Subcutaneous adipose tissue (tissue), 4 donors: ENCODE results near the gene ITPRID1. TPM values are rescaled to one million over a fixed set of nuclear protein-coding genes. Genes with fewer than 3 reads are reported as not detected.

Source experiments
- total RNA-seq, 4 donors: library from RNA; depleted of rRNA; stranded (reverse); fragments of >200 nt; gene quantifications; one replicate each; pipeline ENCODE4 v1.1.0, GENCODE V29; 2016
- TF ChIP-seq, protein P1 (sequence below): fragments of 450-650 bp; IDR thresholded peaks from one replicate; pipeline ENCODE4 v1.5.1; 2016; ENCODE audit warnings: low read depth, mild to moderate bottlenecking, control low read depth, antibody characterized with exemption, moderate library complexity

The ITPRID1 gene
- total RNA-seq, 4 donors from 2014 or later, result not detected

DNA sequence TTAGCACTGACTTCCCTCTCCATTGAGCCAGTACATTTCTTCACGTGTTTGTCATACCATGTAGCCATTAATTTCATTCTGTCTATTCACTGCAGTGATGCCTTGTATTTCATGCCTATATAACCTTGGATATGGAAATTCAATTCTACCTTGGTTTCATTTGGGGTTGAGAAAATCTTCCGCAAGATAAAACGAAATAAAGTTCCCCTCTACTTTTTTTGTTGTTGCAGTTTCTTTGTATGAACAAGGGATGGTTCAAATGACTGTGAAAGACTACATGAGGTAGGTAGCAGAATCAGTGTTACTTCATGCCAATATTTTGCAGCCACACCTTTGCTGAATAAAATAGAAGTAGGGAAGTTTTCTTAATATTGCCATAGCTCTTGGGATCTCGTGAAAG, 55.6 kb downstream of the ITPRID1 start:
- TF ChIP-seq, protein P1, sequence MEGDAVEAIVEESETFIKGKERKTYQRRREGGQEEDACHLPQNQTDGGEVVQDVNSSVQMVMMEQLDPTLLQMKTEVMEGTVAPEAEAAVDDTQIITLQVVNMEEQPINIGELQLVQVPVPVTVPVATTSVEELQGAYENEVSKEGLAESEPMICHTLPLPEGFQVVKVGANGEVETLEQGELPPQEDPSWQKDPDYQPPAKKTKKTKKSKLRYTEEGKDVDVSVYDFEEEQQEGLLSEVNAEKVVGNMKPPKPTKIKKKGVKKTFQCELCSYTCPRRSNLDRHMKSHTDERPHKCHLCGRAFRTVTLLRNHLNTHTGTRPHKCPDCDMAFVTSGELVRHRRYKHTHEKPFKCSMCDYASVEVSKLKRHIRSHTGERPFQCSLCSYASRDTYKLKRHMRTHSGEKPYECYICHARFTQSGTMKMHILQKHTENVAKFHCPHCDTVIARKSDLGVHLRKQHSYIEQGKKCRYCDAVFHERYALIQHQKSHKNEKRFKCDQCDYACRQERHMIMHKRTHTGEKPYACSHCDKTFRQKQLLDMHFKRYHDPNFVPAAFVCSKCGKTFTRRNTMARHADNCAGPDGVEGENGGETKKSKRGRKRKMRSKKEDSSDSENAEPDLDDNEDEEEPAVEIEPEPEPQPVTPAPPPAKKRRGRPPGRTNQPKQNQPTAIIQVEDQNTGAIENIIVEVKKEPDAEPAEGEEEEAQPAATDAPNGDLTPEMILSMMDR, result no peak

DNA sequence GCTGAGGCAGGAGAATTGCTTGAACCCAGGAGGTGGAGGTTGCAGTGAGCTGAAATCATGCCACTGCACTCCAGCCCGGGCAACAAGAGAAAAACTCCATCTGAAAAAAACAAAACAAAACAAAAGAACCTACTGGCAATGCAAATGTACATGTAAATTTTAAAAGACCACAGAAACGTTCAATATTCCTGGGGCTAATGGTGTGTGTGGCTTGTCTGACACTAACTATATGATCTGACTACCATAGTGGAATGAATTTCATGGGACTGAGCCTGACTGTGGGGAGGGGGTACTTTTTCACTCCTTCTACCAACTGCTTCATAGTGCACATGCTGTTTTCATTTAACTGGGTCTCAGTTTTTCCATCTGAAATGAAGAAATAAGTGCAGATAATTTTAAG, 69.6 kb downstream of the ITPRID1 start:
- TF ChIP-seq, protein P1, result no peak

DNA sequence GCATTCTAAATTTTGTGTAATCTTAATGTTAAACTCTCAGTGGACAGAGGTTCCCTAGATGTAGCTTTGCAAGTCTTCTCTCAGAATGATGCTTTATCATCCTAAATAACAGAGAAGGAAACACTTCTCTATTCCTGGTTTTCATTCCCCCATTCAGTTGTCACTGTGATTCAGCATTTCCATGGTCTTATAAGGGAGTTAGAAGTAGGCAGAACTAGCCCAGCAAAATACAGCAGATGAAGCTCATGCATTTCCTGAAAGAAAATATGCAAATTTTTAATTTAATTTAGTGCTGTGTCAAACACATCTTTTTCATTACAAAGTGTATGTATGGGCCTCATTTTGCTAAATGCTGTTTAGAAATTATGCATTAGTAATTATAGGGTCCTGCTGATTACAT, 70.1 kb downstream of the ITPRID1 start:
- TF ChIP-seq, protein P1, result no peak

DNA sequence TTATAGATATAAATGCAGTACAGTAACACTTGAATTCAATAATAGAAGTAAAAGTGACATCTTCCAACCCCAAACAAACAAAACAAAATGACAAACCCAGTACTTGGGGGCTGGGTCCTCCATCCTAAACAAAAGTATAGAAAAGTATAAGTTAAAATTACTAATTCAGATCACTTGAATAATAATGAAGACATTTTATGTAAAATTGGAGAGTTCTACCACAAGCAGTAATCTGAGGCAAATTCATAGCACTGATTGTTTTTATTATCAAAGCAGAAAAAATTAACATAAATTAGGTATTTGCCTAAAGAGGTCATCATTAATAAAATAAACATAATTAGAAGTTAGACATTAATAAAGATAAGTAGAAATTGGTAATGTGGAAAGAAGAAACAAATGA, 81.5 kb downstream of the ITPRID1 start:
- TF ChIP-seq, protein P1, result no peak

DNA sequence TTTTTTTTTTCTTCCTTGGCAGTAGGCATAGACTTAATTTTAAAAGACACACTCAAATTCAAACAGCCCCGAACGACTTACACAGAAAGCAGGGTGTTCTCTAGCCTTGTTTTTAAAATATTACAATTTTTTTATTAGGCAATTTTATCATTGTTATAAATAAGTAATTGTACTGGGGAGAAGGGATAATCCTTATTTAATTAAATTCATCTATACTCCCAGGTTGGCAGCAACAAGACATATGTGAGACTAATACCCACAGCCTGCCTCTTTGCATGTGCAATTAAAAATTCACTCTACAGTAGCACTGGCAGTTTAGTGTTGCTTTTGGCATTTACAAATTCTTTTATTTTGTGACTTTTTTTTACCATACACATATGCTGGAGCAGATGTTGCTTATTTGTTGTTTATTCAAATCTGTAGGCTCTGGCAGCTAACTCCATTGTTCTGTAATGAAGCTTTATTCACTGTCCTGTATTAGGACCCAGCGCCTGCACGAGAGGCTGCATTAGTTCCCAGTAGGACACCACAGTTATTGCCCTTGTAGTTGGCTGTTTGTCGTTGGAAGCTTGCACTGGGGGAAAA, 88.2 kb downstream of the ITPRID1 start:
- TF ChIP-seq, protein P1, result no peak

DNA sequence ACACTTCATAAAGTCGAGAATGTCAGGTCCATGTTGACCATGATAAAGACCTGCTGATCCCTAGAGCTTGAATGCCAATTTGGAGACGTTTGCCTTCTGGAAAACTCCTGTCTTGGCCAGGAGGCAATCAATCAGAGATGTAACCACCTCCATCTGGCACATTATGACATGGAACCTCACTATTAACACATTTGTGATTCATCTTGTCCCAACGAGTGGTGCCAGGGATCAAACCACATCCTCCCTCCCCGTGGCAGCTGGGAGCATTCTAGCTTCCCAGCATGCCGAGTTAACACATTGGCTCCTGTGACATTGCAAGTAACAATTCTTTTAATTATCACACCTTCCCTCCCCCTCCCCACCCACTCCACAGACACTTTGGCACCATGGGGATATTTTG, 89.2 kb downstream of the ITPRID1 start:
- TF ChIP-seq, protein P1, result no peak

DNA sequence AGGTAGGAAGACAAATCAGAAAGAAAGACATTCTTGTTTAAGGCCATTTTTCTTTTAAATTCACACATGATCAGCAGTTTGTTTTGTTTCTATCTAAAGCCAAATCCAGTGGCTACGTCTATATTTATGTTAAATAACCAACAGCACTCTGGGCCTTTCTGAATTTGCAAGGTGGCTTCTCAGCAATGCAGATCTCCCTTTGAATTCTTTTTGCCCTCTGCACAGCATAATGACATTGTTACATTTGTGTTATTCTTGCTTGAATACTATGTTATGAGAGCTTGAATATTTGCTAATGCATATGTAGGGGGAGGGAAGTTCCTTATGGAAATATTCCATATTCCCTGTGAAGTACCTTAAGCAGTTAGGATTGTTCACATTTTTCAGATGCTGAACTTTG, 99.7 kb downstream of the ITPRID1 start:
- TF ChIP-seq, protein P1, result no peak
